Neural cell (in vitro differentiated cells): Measurements from ENCODE around the gene ENDOU. TPM values are rescaled to one million over a fixed set of nuclear protein-coding genes. Genes with fewer than 3 reads are reported as not detected.
A peak's percentile ranks its signal among the peaks of the same experiment; 100 is the strongest.

ENCODE experiments used
- H2AFZ ChIP-seq: fragments of 200-600, 300-800 bp; sonication (generic), shearing (Covaris generic); 2 replicates; pipeline ENCODE4 v1.6.0; 2014; ENCODE audit warnings: low read depth, mild to moderate bottlenecking, antibody characterized with exemption, low read length, moderate library complexity
- H3F3A ChIP-seq: fragments of 200-600 bp; shearing (Covaris generic); 2 replicates; pipeline ENCODE4 v1.6.1; 2016; ENCODE audit warnings: mild to moderate bottlenecking, moderate library complexity, mixed read lengths, antibody characterized with exemption, low read length; ENCODE audit not compliant: insufficient read depth, poor library complexity, severe bottlenecking
- H3K27ac ChIP-seq: fragments of 200-600, 300-800 bp; sonication (generic), shearing (Covaris generic); 2 replicates; pipeline ENCODE4 v1.5.1; 2014; ENCODE audit warnings: mild to moderate bottlenecking, low read length, moderate library complexity
- H3K27me3 ChIP-seq: fragments of 300-800, 200-600 bp; sonication (generic), shearing (Covaris generic); 2 replicates; pipeline ENCODE4 v1.6.0; 2014; ENCODE audit warnings: mild to moderate bottlenecking, low read depth, low read length, moderate library complexity; ENCODE audit not compliant: insufficient read depth
- H3K36me3 ChIP-seq: fragments of 300-800, 200-600 bp; sonication (generic), shearing (Covaris generic); 2 replicates; pipeline ENCODE4 v1.5.1; 2014; ENCODE audit warnings: mild to moderate bottlenecking, antibody characterized with exemption, low read length, moderate library complexity; ENCODE audit not compliant: insufficient read depth
- H3K4me2 ChIP-seq: fragments of 300-800, 200-600 bp; sonication (generic), shearing (Covaris generic); 2 replicates; pipeline ENCODE4 v1.6.0; 2014; ENCODE audit warnings: mild to moderate bottlenecking, low read length
- H3K4me3 ChIP-seq: fragments of 300-800, 200-600 bp; sonication (generic), shearing (Covaris generic); 2 replicates; pipeline ENCODE4 v1.5.1; 2014; ENCODE audit warnings: mild to moderate bottlenecking, low read length, moderate library complexity
- H3K79me2 ChIP-seq: fragments of 200-600 bp; shearing (Covaris generic); replicated peaks from 2 replicates; pipeline ENCODE4 v1.6.0; 2014; ENCODE audit warnings: mild to moderate bottlenecking, low read length, moderate library complexity; ENCODE audit not compliant: insufficient read depth
- H3K9ac ChIP-seq: fragments of 300-800, 200-600 bp; sonication (generic), shearing (Covaris generic); 2 replicates; pipeline ENCODE4 v1.6.1; 2016; ENCODE audit warnings: mild to moderate bottlenecking, low read length, mixed read lengths
- H3K9me2 ChIP-seq: fragments of 200-600 bp; shearing (Covaris generic); 2 replicates; pipeline ENCODE4 v1.6.1; 2016; ENCODE audit warnings: mild to moderate bottlenecking, low read length, mixed read lengths; ENCODE audit not compliant: insufficient read depth
- H3K9me3 ChIP-seq: fragments of 200-600, 300-800 bp; sonication (generic), shearing (Covaris generic); 2 replicates; pipeline ENCODE4 v1.6.1; 2016; ENCODE audit warnings: mild to moderate bottlenecking, mixed run types, low read length, moderate library complexity, mixed read lengths
- H4K20me1 ChIP-seq: fragments of 200-600 bp; shearing (Covaris generic); 2 replicates; pipeline ENCODE4 v1.6.1; 2016; ENCODE audit warnings: mild to moderate bottlenecking, mixed run types; ENCODE audit not compliant: insufficient read depth
- CTCF ChIP-seq: fragments of 450-650 bp; IDR thresholded peaks from 2 replicates; pipeline ENCODE4 v1.5.1; 2014; ENCODE audit warnings: antibody characterized with exemption, mild to moderate bottlenecking, moderate library complexity; ENCODE audit not compliant: poor library complexity, severe bottlenecking
- EP300 ChIP-seq: fragments of 450-650 bp; conservative IDR thresholded peaks from 2 replicates; pipeline ENCODE4 v1.6.1; 2014; ENCODE audit warnings: antibody characterized with exemption, mild to moderate bottlenecking, moderate library complexity; ENCODE audit not compliant: poor library complexity, severe bottlenecking
- EZH2 ChIP-seq: fragments of 200-600, 300-800 bp; shearing (Covaris generic), sonication (generic); IDR thresholded peaks from 2 replicates; pipeline ENCODE4 v1.6.1; 2014; ENCODE audit warnings: antibody characterized with exemption, low read length, borderline replicate concordance, mild to moderate bottlenecking; ENCODE audit not compliant: insufficient read depth, poor library complexity, severe bottlenecking
- MXI1 ChIP-seq: fragments of 450-650 bp; conservative IDR thresholded peaks from 2 replicates; pipeline ENCODE4 v1.6.1; 2014; ENCODE audit warnings: antibody characterized with exemption, mild to moderate bottlenecking; ENCODE audit not compliant: poor library complexity, severe bottlenecking
- POLR2AphosphoS5 ChIP-seq: IDR thresholded peaks from 2 replicates; pipeline ENCODE4 v1.6.1; 2012
- RAD21 ChIP-seq: fragments of 450-650 bp; conservative IDR thresholded peaks from 2 replicates; pipeline ENCODE4 v1.6.1; 2014; ENCODE audit warnings: antibody characterized with exemption, mild to moderate bottlenecking, moderate library complexity
- REST ChIP-seq: IDR thresholded peaks from 2 replicates; pipeline ENCODE4 v1.6.1; 2012; ENCODE audit warnings: borderline replicate concordance
- SMC3 ChIP-seq: fragments of 450-650 bp; conservative IDR thresholded peaks from 2 replicates; pipeline ENCODE4 v1.6.1; 2014; ENCODE audit warnings: antibody characterized with exemption, mild to moderate bottlenecking, moderate library complexity; ENCODE audit not compliant: poor library complexity
- TAF1 ChIP-seq: IDR thresholded peaks from 2 replicates; pipeline ENCODE4 v1.6.1; 2012; ENCODE audit warnings: low read depth
- polyA plus RNA-seq: library from polyadenylated mRNA; depleted of rRNA; stranded (reverse); fragments of >200 nt; gene quantifications from 2 replicates; pipeline ENCODE4 v1.2.3, GENCODE V29; 2014

The ENDOU gene
- polyA plus RNA-seq, 1 donor from 2014 or later: not detected

- H3K4me2 ChIP-seq: peak overlapping the region; percentile 41
- no peaks in the 10 kb centered on the region for H3F3A ChIP-seq
- no peaks in the 10 kb centered on the region for H3K27me3 ChIP-seq
- peak; percentile 51 for TF ChIP-seq CTCF
- no peak for TF ChIP-seq REST
- H3K27ac ChIP-seq: no peak overlapping the region
- peak overlapping the region; percentile 90 for H3K4me3 ChIP-seq
- peak overlapping the region; percentile 25 for H2AFZ ChIP-seq
- no peaks in the 10 kb centered on the region for H3K9me3 ChIP-seq
- H3K36me3 ChIP-seq: no peaks in the 10 kb centered on the region
- no peaks in the 10 kb centered on the region for H3K9me2 ChIP-seq
- H4K20me1 ChIP-seq: no peaks in the 10 kb centered on the region
- H3K79me2 ChIP-seq: no peaks in the 10 kb centered on the region
- peak overlapping the region; percentile 82 for H3K9ac ChIP-seq
Measured at GRCh38 chr12:47772738-47773061, 47.4 kb upstream of the ENDOU start.

- no peaks in the 10 kb centered on the region for H3K79me2 ChIP-seq
- peak overlapping the region; percentile 82 for H3K9ac ChIP-seq
- no peaks in the 10 kb centered on the region for H3F3A ChIP-seq
- TF ChIP-seq CTCF (no peak), EP300 (no peak), RAD21 (no peak), POLR2AphosphoS5 (no peak), EZH2 (no peak), TAF1 (no peak), SMC3 (no peak), REST (no peak), MXI1 (no peak)
- H3K9me3 ChIP-seq: no peaks in the 10 kb centered on the region
- no peaks in the 10 kb centered on the region for H4K20me1 ChIP-seq
- H3K9me2 ChIP-seq: no peaks in the 10 kb centered on the region
- no peak overlapping the region for H3K4me2 ChIP-seq
- H3K27me3 ChIP-seq: no peaks in the 10 kb centered on the region
- H3K4me3 ChIP-seq: peak overlapping the region; percentile 90
- no peaks in the 10 kb centered on the region for H3K36me3 ChIP-seq
- no peak overlapping the region for H2AFZ ChIP-seq
- H3K27ac ChIP-seq: no peak overlapping the region
Measured at GRCh38 chr12:47772094-47772660, 46.9 kb upstream of the ENDOU start.
